Right cardiac atrium (tissue), 5 donors: ENCODE data around the gene GALM. TPM values are rescaled to one million over a fixed set of nuclear protein-coding genes. Genes with fewer than 3 reads are reported as not detected.

Experiments used
- ATAC-seq, 2 donors: fragments of 200-7000 bp; cut with Tn5 transposase; one replicate each; pipeline versions ENCODE4 v1.8.0 to v1.9.1; 2020; ENCODE audit warnings: moderate library complexity in 2 of 2, mild to moderate bottlenecking in 1 of 2
- DNase-seq, 3 donors: peaks; one replicate each; pipeline ENCODE4 v3.0.0-alpha.2; 2020
- H3K27ac ChIP-seq: one replicate; pipeline ENCODE4 v1.5.1; 2013; ENCODE audit warnings: mild to moderate bottlenecking, low read length, control low read depth, moderate library complexity
- H3K27me3 ChIP-seq: one replicate; pipeline ENCODE4 v1.6.1; 2013; ENCODE audit not compliant: control insufficient read depth, insufficient read depth
- H3K4me1 ChIP-seq: one replicate; pipeline ENCODE4 v1.6.1; 2013; ENCODE audit warnings: low read length; ENCODE audit not compliant: control insufficient read depth, insufficient read depth
- H3K4me3 ChIP-seq: one replicate; pipeline ENCODE4 v1.5.1; 2013; ENCODE audit warnings: low read length, control low read depth
- H3K9me3 ChIP-seq: one replicate; pipeline ENCODE4 v1.6.1; 2013; ENCODE audit warnings: low read length; ENCODE audit not compliant: control insufficient read depth
- WGBS: extraction: QIAGEN DNeasy Blood & Tissue Kit; methylation state at CpG from one replicate; pipeline ENCODE4 v1.1.7; 2013; 5-methylcytosine and 5-hydroxymethylcytosine counted together
- intact Hi-C, 4 donors: fragments of 100-400 bp; cut with DNase I; formaldehyde crosslinking; loops; one replicate each; pipeline versions ENCODE4 v1.11.0 to v1.14.0; 2022 to 2023
- polyA plus RNA-seq: library from polyadenylated mRNA; stranded (reverse); fragments of 200-250 nt; gene quantifications from one replicate; pipeline ENCODE4 v1.2.3, GENCODE V29; 2013
- total RNA-seq, 4 donors: library from RNA; stranded (reverse); fragmentation: NEBNext Ultra II Directional; extraction: Animal tissue kit (Norgen Biotek cat#: 25700); gene quantifications; one replicate each; pipeline ENCODE4 v1.2.1, GENCODE V29; 2021
- donor health status: healthy with polysubstance abuse.
- donor health status: DM: no; HTN: yes; CAD: no.
- donor health status: DM: no; HTN: no; CAD: no.
- donor health status: DM: no; HTN: yes; CAD: no; lungs with severe emphysema.
- donor health status: DM: yes; HTN: yes; CAD: no.

GALM gene
- total and polyA plus RNA-seq, 5 donors: 11.4 to 23.0 (median 19.6) TPM

DNA sequence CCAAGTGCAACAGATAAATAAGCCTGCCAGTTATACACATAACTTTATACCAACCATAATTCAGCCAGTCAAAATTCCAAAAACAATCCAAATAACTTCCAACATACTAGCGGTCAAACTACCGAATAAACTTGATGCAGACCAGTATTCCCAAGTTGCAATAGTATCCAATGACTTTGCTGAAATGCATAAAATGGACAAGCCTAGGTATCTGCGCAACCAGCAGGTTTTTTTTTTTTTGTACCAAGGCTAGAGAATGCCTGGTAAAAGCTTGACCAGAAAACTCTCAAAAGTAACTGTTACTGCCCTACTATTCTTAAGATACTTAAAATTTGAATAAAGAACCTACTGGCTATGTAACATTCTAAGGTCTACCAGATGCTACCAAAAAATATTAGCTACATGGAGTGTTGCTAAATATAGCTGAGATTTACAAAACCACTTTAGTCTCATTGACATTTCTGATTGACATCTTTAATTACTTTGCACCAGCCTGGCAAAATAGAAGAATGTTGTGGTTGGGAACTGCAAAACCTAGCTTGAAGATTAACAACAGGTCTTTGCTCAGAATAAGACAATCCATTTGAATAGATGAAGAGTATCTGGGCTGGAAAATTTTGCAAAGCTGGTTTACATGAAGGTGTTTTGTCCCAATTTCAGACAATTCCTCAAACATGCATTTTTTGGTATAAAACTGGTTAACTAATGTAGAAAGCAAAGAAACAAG is 77.9 kb downstream of the GALM start:
- no peaks in the 10 kb centered on the region for H3K27me3 ChIP-seq
- intact Hi-C loops: loop anchor here in 1 of 4 donors (5.0 to 10.0 kb wide), 2 partner anchors 162 to 209 kb away; no protein-coding TSS in a partner anchor
- no peak overlapping the region for H3K27ac ChIP-seq
- ATAC-seq (no peak), DNase-seq (no peak)
- H3K9me3 ChIP-seq: no peaks in the 10 kb centered on the region
- no peak overlapping the region for H3K4me3 ChIP-seq
- H3K4me1 ChIP-seq: peaks cover 3% of the 10 kb centered on the region
- 82% methylated on average over 3 of the region's 3 CpGs for WGBS

DNA sequence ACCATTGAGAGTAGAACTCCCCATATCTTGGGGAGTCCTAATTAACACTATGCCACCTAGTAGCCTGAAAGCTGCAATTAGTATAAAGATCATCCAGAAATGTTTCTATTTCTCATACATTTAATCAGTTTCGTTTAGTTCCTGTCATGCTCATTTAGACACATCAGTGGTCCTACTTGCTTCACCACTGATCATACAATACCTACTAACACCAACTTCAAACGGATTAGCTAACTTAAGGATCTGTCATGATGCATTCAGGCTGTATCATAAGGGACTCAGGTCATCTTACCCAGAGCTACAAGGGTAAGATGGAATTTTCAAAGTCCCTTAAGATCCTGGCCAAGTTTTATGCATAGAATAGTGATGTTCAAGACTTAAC is 78.5 kb downstream of the GALM start:
- no peak overlapping the region for H3K27ac ChIP-seq
- no peak overlapping the region for H3K4me3 ChIP-seq
- intact Hi-C loops: loop anchor here in 1 of 4 donors (5.0 to 10.0 kb wide), 2 partner anchors 162 to 210 kb away; no protein-coding TSS in a partner anchor
- no peaks in the 10 kb centered on the region for H3K9me3 ChIP-seq
- H3K4me1 ChIP-seq: peaks cover 3% of the 10 kb centered on the region
- WGBS: 36% methylated on average over 2 of the region's 2 CpGs
- no peaks in the 10 kb centered on the region for H3K27me3 ChIP-seq
- ATAC-seq: no peak
- no peak for DNase-seq

DNA sequence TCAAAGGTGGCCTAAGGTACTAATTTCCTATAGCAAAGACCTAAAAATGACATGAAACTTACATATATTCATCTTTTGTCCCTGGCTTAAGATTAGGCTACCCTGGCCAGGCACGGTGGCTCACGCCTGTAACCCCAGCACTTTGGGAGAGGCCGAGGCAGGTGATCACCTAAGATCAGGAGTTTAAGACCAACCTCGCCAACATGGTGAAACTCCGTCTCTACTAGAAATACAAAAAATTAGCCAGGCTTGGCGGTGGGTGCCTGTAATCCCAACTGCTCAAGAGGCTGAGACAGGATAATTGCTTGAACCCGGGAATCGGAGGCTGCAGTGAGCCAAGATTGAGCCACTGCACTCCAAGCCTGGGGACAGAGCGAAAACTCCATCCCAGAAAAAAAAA is 79.4 kb downstream of the GALM start:
- no peak overlapping the region for H3K4me3 ChIP-seq
- no peaks in the 10 kb centered on the region for H3K27me3 ChIP-seq
- H3K9me3 ChIP-seq: no peaks in the 10 kb centered on the region
- DNase-seq (no peak), ATAC-seq (no peak)
- WGBS: 87% methylated on average over 9 of the region's 9 CpGs
- intact Hi-C loops: loop anchor here in 1 of 4 donors (10.0 kb wide), 1 partner anchor 210 kb away; no protein-coding TSS in a partner anchor
- H3K4me1 ChIP-seq: peaks cover 3% of the 10 kb centered on the region
- no peak overlapping the region for H3K27ac ChIP-seq

DNA sequence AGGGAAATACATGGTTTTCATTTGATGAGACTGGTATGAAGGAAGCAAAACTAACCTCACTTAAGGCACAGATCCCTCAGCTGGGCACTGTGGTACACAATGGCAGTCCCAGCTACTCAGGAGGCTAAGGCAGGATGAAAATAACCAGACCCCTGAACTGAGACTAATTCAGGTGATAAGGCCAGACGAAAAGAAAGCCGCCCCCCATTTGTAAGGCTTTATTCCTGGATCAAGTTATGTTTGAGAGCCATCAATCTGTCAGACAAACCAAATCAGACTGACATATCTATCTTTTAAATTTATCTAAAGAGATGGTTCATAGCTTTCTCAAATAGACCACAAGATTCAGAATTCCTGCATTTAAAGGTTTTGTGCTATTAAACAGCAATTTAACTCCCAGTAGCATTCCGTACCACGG is 81.1 kb downstream of the GALM start:
- Histone ChIP-seq H3K27me3 (no peaks in the 10 kb centered on the region), H3K27ac (no peak overlapping the region), H3K4me3 (no peak overlapping the region), H3K9me3 (no peaks in the 10 kb centered on the region), H3K4me1 (peaks cover 6% of the 10 kb centered on the region)
- no peak for ATAC-seq
- DNase-seq: no peak
- intact Hi-C loops: loop anchor here in 1 of 4 donors (10.0 kb wide), 1 partner anchor 212 kb away; no protein-coding TSS in a partner anchor
- WGBS: 48% methylated on average over 4 of the region's 4 CpGs

DNA sequence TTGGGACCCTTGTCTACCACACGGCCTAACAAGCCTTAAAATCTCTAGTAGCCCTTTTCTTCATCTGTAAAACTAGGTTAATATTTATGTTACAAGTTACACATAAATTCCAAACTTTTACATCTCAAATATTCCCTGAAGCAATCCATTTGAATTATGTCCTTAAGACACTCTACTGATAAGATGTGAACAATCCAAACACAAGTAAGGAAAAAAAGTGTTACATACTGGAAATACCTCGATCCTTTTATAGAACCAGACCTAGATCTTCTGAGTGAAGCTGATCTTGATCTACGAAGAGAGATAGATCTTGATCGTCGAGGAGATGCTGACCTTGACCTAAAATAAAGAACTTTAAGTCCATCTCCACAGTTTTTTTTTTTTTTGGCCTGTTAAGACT is 81.9 kb downstream of the GALM start:
- H3K27ac ChIP-seq: no peak overlapping the region
- peaks cover 6% of the 10 kb centered on the region for H3K4me1 ChIP-seq

DNA sequence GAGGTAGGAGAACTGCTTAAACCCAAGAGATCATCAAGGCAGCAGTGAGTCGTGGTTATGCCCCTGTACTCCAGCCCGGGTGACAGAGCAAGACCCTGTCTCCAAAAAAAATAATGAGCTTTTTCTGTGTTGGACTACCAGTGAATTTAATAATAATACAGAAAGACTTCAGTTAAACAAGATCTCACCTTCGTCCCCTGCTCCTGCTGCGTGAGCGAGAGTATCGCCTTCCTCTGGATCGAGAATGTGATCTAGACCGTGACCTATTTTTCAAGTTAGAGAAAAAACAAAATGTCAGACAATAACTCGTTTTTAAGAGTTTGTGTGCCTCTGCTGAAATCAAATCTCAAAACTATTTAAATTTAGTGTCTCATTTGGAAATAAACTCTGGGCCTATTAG is 82.5 kb downstream of the GALM start:
- WGBS: 88% methylated on average over 9 of the region's 9 CpGs
- DNase-seq (no peak), ATAC-seq (no peak)
- H3K4me1 ChIP-seq: peaks cover 3% of the 10 kb centered on the region
- no peak overlapping the region for H3K27ac ChIP-seq
- intact Hi-C loops: loop anchor here in 1 of 4 donors (10.0 kb wide), 1 partner anchor 214 kb away; no protein-coding TSS in a partner anchor
- no peaks in the 10 kb centered on the region for H3K9me3 ChIP-seq
- no peaks in the 10 kb centered on the region for H3K27me3 ChIP-seq
- no peak overlapping the region for H3K4me3 ChIP-seq

More for the DNA sequence above, 81.9 kb downstream of the GALM start:
- DNase-seq (no peak), ATAC-seq (no peak)
- WGBS: 63% methylated on average over 5 of the region's 5 CpGs
- intact Hi-C loops: loop anchor here in 1 of 4 donors (10.0 kb wide), 1 partner anchor 213 kb away; no protein-coding TSS in a partner anchor
- no peaks in the 10 kb centered on the region for H3K27me3 ChIP-seq
- no peaks in the 10 kb centered on the region for H3K9me3 ChIP-seq
- H3K4me3 ChIP-seq: no peak overlapping the region

DNA sequence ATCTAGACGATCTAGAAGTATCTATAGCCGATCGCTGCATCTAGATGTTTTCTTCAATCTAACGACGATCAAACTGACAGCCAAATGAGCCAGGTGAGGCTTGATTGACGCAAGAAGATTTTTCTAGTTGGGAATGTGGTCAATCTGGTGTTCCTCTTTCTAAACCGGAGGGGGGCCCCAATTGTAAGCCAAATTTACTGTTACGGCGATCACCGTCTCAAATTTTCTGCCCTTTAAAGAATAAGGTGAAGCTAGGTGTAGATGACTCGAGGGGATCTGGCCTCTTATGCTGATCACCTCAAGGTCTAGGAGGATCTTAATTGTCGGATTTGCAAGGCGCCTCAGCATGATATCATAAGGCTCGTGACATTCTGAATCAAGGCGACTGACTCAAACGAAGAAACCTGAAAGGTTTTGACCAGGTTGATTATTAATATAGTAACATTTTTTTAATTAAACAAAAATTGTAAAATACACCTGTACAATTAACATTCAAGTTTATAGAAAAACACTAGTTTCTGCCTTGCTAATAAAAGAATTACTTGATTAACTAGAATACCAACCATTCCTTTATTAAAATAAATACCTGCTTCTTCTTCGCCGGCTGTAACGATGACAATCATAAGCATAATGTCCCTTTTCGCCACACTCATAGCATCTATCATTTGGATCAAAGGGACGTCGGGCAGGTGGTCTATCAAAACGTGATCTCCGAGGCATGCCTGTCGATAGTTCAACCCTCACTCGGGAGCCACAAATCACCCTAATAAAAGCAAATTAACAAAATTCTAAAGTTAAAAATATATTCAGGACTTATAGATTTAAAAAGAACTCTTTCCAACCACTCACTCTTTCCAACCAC is 83.3 kb downstream of the GALM start:
- no peaks in the 10 kb centered on the region for H3K9me3 ChIP-seq
- peak overlapping the region; percentile 77 for H3K4me3 ChIP-seq
- ATAC-seq (no peak), DNase-seq (no peak)
- intact Hi-C loops: loop anchor here in 1 of 4 donors (10.0 kb wide), 1 partner anchor 214 kb away; no protein-coding TSS in a partner anchor
- 59% methylated on average over 26 of the region's 26 CpGs for WGBS
- H3K27me3 ChIP-seq: no peaks in the 10 kb centered on the region
- no peak overlapping the region for H3K27ac ChIP-seq
- peaks cover 3% of the 10 kb centered on the region for H3K4me1 ChIP-seq

DNA sequence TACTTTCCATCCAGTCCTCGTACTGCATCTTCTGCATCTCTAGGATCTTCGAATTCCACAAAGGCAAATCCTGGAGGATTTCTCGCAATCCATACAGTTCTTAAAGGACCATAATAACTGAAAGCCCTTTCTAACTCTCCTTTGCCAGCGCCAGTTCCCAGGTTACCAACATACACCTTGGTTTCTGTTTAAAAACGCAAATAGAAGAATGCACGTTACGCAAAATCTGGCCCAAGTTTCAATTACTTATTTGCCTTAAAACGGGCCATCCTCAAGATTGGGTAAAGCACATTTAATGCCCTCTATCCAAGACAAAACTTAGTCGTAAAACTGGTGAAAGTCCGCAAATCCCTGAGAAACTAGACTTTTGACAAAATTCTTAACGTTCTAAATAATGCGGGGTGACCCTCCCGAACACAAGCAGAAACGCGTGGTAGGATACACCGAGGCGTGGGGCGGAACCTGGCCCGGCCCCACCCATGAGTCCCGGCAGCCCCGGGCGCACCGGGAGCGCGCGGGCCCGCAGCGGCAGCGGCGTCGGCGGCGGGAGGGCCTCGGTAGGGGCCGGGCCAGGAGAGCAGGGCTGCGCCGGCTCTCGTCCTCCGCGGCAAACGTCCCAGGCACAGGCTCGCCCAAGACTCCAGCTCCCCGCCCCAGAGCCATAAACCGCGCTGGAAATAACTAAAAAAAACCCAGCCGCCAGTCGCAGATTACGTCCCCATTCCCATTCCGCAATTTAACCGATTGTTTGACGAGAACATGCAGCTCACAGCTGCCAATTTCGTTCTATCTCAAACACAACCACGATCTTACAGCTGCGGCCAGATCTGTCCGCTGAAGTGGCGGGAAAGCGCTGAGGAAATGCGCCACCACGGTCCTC is 84.3 kb downstream of the GALM start:
- ATAC-seq (peak; percentile 81 to 87), DNase-seq (peak; percentile 57 to 86 (median 86))
- Histone ChIP-seq H3K4me1 (peaks cover 3% of the 10 kb centered on the region), H3K27ac (peak overlapping the region; percentile 100), H3K27me3 (no peaks in the 10 kb centered on the region), H3K9me3 (no peaks in the 10 kb centered on the region), H3K4me3 (peak overlapping the region; percentile 77)
- 1% methylated on average over 59 of the region's 59 CpGs for WGBS
- intact Hi-C loops: no loop called here

DNA sequence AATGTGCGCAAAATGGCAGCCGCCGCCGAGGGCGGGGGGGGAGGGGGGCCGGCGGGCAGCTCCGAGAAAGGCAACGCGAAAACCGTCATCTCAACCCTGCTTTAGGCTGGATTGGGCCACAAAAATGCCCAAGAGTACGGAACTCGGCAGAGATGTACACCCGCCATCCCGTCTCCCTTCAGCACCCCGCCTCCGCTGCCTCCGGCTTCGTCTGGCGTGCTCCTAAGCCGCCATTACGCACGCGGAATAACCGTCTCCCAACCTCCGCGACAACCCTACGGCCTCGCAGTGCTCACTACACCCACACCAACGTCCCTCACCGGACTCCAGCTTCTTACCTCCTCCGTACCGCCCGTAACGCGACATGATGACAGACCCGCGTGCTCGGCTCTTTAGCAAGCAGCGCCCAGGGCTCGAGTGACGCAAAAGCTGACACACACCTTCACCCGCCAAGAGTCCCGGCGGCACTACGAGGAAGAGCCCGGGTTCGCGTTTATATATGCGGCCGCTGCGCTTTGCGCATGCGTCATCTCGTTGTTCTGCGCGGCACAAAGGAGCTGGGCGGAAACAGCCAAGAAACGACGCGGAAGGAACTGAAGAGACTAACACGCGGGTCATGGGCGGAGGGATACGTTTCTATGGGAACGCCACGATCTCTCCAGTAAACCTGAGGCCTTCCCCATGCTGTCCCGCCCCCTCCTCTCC is 85.1 kb downstream of the GALM start, which contains the start of gene SRSF7:
TSS of gene SRSF7 (minus strand) at position 471 of the 705 bp plus-strand sequence. CDS start at position 366, 105 bp downstream.
- WGBS: under 1% methylated on average over 68 of the region's 68 CpGs
- ATAC-seq (peak; percentile 94 to 96), DNase-seq (peak; percentile 97 to 99 (median 98))
- Histone ChIP-seq H3K9me3 (no peaks in the 10 kb centered on the region), H3K4me3 (peak within 1 kb of the TSS; percentile 77), H3K4me1 (peaks cover 3% of the 10 kb centered on the region), H3K27me3 (no peaks in the 10 kb centered on the region), H3K27ac (peak within 1 kb of the TSS; percentile 100)
- intact Hi-C loops: no loop called here
